CD4-positive, alpha-beta T cell treated with Interleukin-2 at 100 ng/mL for 4 hours (primary cell): ENCODE measurements around the gene OSMR.
"Not testable (repeated sequence)": the region's sequence is repeated elsewhere in the genome, so short reads cannot be mapped to it uniquely, and the experiment has no call there.

Source experiments
- DNase-seq: peaks from one replicate; pipeline ENCODE4 v3.0.0-alpha.2; 2020; ENCODE audit warnings: low spot score

OSMR gene

GRCh38 chr5:38831117-38831516 lies 14.7 kb upstream of the OSMR start:
- DNase-seq: no peak

- DNase-seq: no peak
Measured at GRCh38 chr5:38831909-38832308, 13.9 kb upstream of the OSMR start.

DNA sequence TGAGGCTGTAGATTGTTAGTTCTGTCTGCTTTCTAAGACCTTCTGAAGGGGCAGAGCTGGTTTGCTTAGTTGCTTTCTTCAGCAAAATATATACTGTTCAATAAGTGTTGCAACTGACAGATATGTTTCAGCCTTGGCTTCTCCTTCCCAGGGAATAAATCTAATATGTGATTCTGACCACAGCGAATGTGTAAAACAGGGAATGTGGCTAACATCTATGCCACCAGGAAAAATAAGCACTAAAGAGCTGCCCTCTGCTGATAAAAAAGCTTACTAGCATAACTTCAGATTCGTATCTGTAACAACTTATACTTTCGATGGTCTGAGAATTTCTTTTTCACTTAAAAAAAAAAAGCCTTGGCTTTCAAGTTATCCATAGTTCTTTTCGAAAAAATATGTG lies 13.0 kb upstream of the OSMR start:
- no peak for DNase-seq

- no peak for DNase-seq
Measured at GRCh38 chr5:38835887-38836286, 9.9 kb upstream of the OSMR start.

GRCh38 chr5:38837416-38837815 lies 8.4 kb upstream of the OSMR start:
- no peak for DNase-seq

- DNase-seq: no peak
Measured at GRCh38 chr5:38837932-38838331, 7.9 kb upstream of the OSMR start.

- DNase-seq: no peak
Measured at GRCh38 chr5:38843665-38844064, 2.1 kb upstream of the OSMR start.

DNA sequence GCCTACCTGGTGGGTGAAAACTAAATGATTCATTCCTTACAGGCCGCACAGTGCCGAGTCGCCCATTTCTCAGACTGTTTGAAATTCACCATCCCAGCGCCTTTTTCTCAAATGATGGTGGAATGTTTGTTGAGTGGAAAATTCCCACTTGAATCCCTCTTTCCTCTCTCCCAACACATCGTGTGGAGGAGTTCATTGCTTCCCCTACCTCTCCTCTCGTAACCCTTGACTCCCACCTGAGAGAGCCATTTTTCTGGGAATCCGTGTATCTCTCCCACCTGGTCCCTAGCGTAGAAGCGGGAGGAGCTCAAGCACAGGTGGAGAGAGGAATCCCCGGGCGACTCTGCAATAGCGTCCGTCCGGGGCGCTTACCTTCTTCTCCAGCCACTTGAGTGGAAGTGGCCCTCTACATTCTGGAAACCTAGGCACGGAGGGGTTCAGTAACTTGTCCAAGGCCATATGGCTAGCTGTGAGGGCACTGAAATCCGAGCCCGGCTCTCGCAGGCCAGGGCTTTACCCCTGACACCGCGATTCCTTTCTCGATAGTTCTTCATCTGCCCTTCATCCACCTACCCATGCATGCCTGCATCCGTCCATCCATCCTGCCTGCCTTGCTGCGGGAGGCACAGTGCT lies 683 bp downstream of the OSMR start:
- DNase-seq: no peak

DNA sequence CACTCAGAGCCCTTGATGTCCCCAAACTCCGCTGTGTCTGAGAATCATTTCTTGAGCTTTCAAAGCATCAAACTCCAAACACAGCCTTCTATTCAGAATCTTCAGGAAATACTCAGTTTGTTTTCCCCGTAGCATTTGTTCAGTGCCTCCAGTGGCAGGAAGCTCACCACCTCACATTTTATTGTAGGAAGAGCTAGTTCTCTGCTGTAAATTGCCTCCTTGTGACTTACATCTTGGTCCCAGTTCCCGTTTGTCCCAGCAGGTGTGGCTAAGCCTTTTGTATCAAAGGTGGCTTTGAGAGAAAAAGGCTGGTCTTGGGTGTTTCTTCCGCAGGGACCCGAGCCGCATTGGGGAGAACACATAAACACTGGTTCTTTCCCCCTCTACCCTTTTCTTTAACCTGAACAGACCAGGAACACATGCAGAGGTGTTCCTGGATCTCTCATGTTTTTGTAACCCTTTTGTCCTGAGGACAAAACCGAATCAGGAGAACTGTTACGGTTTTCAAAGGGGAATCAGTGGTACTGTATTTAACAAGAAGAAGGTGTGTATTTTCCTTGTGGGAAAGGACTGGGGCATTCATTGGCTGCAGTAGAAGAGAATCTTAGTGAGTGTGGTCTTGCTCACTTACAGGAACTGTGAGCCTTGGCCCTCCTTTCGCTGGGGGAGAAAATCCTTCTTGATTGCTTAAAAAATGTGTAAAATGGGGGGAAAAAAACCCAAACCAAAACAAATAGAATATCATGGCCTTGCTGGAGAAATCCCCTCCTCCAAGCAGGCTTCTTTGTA lies 1.9 kb downstream of the OSMR start:
- DNase-seq: no peak

GRCh38 chr5:38848637-38849036 lies 2.8 kb downstream of the OSMR start:
- DNase-seq: no peak

GRCh38 chr5:38851640-38852039 lies 5.8 kb downstream of the OSMR start:
- DNase-seq: not testable (repeated sequence)

GRCh38 chr5:38853753-38854470 lies 8.1 kb downstream of the OSMR start:
- no peak for DNase-seq

DNA sequence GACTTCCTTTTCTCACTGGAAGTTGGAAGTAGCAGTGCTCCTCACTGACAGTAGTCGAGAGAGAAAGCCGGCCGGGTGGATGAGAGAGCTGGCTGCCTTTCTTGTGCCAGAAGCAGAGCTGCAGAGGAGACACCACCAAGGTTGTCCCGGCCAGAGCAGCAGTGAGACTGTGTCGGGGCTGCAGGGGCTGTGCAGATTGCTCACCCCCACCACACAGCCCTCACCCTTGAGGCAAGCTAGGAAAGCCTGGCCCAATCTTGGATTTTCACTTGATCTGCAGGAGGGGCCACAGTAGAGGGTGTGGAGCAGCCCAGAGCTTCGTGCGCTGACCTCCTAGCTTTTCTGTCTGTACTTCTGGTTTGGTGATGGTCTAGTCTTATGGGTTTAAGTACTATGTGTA lies 9.1 kb downstream of the OSMR start:
- no peak for DNase-seq

DNA sequence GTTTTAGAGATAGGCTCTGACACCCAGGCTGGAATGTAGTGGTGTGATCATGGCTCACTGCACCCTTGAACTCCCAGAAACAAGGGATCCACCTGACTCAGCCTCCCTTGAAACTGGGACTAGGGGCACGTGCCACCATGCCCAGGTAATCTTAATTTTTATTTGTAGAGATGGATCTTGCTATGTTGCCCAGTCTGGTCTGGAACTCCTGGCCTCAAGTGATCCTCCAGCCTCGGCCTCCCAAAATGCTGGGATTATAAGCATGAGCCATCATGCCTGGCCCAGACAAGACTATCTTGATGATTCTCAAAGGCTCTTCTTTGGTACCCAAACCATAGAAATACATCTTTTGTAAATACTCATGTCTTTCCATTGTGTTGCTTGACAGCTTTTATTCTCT lies 10.8 kb downstream of the OSMR start:
- DNase-seq: no peak

DNA sequence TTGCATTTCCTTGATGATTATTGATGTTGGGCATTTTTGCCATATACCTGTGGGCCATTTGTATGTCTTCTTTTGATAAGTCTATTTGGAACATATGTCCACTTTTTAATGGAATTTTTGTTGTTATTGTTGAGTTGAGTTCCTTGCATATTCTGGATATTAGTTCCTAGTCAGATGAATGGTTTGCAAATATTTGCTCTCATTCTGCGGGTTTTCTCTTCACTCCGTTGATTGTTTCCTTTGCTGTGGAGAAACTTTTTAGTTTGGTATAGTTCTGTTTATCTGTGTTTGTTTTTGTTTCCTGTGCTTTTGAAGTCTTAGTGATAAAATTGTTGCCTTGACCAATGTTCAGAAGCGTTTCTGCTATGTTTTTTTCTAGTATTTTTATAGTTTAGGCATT lies 13.0 kb downstream of the OSMR start:
- DNase-seq: no peak

- not testable (repeated sequence) for DNase-seq
Measured at GRCh38 chr5:38861986-38862770, 16.4 kb downstream of the OSMR start.

DNA sequence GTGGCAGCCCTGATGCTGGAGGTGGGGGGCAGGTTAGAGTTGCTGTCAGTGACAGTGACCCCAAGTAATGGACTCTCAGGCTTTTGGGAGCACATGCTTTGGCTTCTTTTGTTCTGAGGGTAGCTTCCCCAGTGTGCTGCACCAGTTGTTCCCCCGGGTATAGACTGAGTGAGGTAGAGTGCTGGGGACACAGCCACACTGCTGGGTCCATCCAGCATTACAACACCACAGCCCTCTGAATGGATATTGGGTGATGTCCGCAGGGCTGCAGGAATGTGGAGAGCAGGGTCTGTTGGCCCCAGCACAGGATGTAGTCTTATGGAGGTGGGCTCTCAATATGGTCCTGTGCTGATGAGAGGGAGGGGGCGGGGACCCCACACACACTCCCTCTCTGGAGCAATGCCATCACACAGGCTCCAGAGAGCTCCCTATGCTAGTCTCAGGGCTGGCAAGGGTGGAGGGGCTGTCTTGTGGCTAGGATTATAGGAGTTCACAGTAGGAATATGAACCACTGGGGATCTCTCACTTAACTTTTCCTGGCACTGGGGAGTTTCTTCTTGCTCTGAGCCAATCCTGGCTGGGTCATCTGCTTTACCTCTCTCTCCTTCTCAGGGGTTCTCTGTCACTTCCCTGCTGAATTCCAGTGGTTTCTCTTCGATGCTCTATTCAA lies 20.7 kb downstream of the OSMR start:
- DNase-seq: no peak

- DNase-seq: no peak
Measured at GRCh38 chr5:38867032-38867398, 21.2 kb downstream of the OSMR start.

GRCh38 chr5:38867416-38867815 lies 21.6 kb downstream of the OSMR start:
- no peak for DNase-seq

DNA sequence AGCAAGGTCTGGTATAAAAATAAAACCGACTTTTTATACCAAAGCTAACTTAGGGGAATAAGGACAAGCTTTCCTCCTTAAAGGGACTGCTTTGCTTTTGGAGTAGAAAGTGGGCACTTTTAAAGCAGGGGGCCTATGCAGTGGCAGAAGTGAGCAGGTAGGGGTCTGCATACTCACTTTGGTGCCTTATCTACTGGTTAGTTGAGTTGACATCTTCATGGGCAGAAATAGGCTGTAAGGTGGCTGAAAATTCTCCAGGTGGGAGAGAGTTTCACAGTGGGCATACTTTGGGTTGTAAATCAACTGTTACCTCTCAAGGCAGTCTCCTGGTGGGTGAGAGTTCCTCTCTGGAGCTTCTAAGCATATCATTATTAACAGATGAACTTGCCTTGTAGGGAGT lies 24.8 kb downstream of the OSMR start:
- DNase-seq: no peak

DNA sequence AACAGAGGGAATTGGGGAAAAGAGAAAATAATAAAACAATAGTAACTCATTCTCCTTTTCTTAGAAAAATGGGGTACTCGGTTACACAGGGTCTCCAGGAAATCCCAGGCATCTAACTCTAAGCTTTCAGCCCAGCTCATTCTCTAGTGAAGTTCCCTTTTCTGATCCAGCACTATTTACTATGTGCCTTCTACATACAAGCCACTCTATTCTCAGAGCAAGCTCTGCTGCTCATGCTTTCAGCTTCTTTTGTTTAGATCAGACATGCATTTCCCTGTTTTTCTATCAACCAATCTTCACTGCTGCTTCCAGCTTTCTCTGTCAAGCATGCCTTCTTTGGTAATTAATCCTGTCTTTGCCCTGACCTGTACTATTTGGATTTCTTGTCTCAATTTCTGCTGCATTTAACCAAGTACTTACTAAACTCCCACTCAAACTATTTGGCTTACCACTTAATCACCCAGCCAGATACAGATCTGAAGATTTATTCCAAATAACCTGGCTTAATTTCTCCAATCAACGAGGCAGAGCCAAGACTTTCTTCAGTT lies 25.3 kb downstream of the OSMR start:
- no peak for DNase-seq
